Measurements from ENCODE around the gene CA5A. TPM values are rescaled to one million over a fixed set of nuclear protein-coding genes. Genes with fewer than 3 reads are reported as not detected.
"Not testable (repeated sequence)": the region's sequence is repeated elsewhere in the genome, so short reads cannot be mapped to it uniquely, and the experiment has no call there.

CA5A gene
- total and polyA plus RNA-seq, 9 of the 15 experiments (the other 6 are each of a cell fraction or from before 2014, with no cell fraction given) = not detected

DNA sequence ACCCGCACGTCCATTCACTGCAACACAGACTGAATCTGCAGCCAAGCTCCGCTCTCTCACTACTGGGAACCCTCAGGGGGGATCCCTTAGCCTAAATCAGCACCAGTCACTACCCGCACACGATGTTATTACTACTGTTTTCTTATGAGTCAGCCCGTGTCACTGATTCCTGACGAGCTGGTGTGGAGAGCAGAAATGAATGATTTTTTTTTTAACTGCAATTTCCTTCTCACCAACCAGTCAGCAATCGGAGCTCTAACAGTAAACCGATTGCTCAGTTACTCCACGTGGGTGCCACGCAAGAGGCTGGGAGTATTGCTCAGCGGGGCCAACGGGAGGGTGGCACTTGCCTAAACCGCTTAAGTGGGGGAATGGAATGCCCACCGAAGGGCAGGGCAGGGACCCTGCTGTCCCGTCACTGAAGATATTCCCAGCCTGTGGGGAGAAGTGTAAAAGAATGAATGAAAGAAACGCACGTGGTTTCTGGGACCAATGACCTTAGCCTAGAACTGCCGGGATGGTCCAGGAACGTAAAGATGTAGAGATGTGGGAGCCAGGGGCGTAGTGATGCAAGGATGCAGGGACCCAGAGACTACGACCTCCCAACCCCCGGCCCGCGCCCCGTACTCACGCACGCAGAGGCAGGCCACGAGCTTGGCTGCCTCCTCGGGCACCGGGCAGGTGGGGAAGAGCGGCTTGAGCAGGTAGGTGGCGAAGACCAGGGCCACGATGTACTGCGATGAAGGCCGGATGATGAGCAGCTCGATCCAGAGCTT is 67.9 kb downstream of the CA5A start (continued):
- TF ChIP-seq, protein P1, sequence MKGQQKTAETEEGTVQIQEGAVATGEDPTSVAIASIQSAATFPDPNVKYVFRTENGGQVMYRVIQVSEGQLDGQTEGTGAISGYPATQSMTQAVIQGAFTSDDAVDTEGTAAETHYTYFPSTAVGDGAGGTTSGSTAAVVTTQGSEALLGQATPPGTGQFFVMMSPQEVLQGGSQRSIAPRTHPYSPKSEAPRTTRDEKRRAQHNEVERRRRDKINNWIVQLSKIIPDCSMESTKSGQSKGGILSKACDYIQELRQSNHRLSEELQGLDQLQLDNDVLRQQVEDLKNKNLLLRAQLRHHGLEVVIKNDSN (CRISPR knock-in tag; IDR thresholded peaks at IDR 0.05) = peak; percentile 60
- TF ChIP-seq MAX (CRISPR knock-in tag; IDR thresholded peaks at IDR 0.05) (peak; percentile 76), TFAP4 (CRISPR knock-in tag; IDR thresholded peaks at IDR 0.05; ENCODE audit: borderline replicate concordance) (peak; percentile 40; the same call in 1 of the 2 replicates), EP400 (IDR thresholded peaks at IDR 0.05) (peak; percentile 54; the same call in 1 of the 2 replicates), ATF3 (IDR thresholded peaks at IDR 0.05) (peak; percentile 24; the same call in 1 of the 2 replicates), HDAC2 (IDR thresholded peaks at IDR 0.05) (0 out of 2 replicates have a peak, but pooled peaks have one; percentile 30), MYC (IDR thresholded peaks at IDR 0.05; ENCODE audit: low read depth, low read length) (peak; percentile 66), MYC (CRISPR knock-in tag; IDR thresholded peaks at IDR 0.05; ENCODE audit: borderline replicate concordance, low read depth) (0 out of 2 replicates have a peak, but pooled peaks have one; percentile 56), HBP1 (CRISPR knock-in tag; IDR thresholded peaks at IDR 0.05) (peak; percentile 94), SAP30 (IDR thresholded peaks at IDR 0.05; ENCODE audit: borderline replicate concordance, insufficient read depth, low read depth, low read length, poor library complexity, severe bottlenecking) (peak; percentile 95)
- TF ChIP-seq ATF3 (CRISPR knock-in tag; conservative IDR thresholded peaks at IDR 0.05) = not testable (repeated sequence)

Data from K562 (cell line).